Activated naive CD8-positive, alpha-beta T cell treated with anti-CD3 and anti-CD28 coated beads for 36 hours (primary cell): ENCODE data around the gene FXYD1. TPM values are rescaled to one million over a fixed set of nuclear protein-coding genes. Genes with fewer than 3 reads are reported as not detected.

Source experiments
- DNase-seq: peaks from one replicate; pipeline ENCODE4 v3.0.0; 2021
- H3K27ac Mint-ChIP-seq: one replicate; pipeline ENCODE4 v1.8.0; 2022; ENCODE audit warnings: mild to moderate bottlenecking, moderate library complexity, mixed read lengths
- H3K27me3 Mint-ChIP-seq: one replicate; pipeline ENCODE4 v1.8.0; 2022; ENCODE audit warnings: mild to moderate bottlenecking, mixed read lengths
- H3K36me3 Mint-ChIP-seq: one replicate; pipeline ENCODE4 v1.8.0; 2021; ENCODE audit warnings: mild to moderate bottlenecking, mixed read lengths
- H3K4me1 Mint-ChIP-seq: one replicate; pipeline ENCODE4 v1.8.0; 2021; ENCODE audit warnings: mixed read lengths
- H3K4me3 Mint-ChIP-seq: one replicate; pipeline ENCODE4 v1.8.0; 2022; ENCODE audit warnings: mild to moderate bottlenecking, moderate library complexity, mixed read lengths
- H3K9me3 Mint-ChIP-seq: one replicate; pipeline ENCODE4 v1.8.0; 2022; ENCODE audit warnings: mixed read lengths
- total RNA-seq, 2 experiments: library from RNA; stranded (reverse); gene quantifications; one replicate each; pipeline ENCODE4 v1.2.3, GENCODE V29; 2021

The FXYD1 gene
- total RNA-seq, 2 experiments from 2014 or later, result 1.1 TPM

DNA sequence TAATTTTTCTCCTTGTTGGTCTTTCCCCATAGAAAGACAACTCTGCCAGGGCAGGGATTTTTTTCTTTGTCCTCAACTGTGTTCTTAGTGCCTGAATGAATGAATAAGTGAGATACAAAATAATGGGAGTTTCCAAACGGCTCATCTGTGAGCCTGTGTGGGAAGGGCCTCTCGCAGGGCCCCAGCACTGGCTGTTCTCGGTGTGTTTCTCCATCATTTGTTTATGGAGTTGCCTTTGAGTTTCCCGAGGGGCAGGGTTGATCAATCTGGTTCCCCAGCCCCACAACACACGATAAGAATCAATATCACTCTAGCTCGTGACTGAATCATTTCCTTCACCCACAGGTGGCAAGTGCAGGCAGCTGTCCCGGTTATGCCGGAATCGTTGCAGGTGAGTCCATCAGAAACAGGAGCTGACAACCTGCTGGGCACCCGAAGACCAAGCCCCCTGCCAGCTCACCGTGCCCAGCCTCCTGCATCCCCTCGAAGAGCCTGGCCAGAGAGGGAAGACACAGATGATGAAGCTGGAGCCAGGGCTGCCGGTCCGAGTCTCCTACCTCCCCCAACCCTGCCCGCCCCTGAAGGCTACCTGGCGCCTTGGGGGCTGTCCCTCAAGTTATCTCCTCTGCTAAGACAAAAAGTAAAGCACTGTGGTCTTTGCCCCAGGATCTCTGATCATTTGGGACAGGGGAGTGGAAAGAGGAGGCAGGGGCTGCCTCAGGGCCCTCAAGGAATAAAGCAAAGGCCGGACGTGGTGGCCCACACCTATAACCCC is 30.8 kb downstream of the FXYD1 start:
- Mint-ChIP-seq H3K27me3 (no peaks in the 10 kb centered on the region), H3K4me1 (peaks cover 25% of the 10 kb centered on the region)

DNA sequence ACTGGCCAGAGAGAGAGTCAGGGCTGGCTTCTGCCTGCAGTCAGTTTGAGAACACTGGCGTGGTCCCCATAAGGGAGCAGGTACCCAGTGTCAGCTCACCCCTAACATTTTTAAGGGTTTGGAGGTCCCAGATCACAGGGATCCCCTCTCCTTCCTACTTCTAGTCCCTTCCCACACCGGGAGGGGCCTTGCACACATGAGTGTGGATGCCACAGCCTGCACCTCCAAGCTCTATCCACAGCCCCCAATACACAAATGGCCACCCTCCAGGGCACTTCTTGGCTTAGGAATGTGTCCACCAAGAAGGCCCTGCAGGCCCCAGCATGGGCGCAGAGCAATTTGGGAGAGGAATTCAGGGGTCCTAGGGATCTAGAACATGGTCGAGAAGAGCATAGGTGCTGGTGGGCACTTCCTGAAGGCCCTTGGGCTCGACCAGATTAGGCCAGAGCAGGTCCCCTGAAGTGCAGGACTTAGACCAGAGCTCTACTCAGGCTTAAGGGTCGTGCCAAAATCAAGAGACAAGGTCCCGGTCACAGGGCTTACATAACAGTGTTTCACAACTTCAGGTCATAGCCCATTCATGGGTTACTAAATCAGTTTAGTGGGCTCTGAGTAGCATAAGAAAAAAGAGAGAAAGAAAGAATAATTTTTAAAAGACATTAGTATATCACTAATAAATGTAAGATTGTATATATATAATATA is 31.9 kb downstream of the FXYD1 start:
- H3K9me3 Mint-ChIP-seq, result peaks cover 11% of the 10 kb centered on the region
- peak overlapping the region; percentile 64 for H3K27ac Mint-ChIP-seq
- peaks cover 29% of the 10 kb centered on the region for H3K4me1 Mint-ChIP-seq
- no peak overlapping the region for H3K4me3 Mint-ChIP-seq
- H3K36me3 Mint-ChIP-seq, result peaks cover 59% of the 10 kb centered on the region
- DNase-seq, result no peak
- H3K27me3 Mint-ChIP-seq, result no peaks in the 10 kb centered on the region

More for the DNA sequence above, 30.8 kb downstream of the FXYD1 start:
- peak overlapping the region; percentile 68 for H3K27ac Mint-ChIP-seq
- H3K9me3 Mint-ChIP-seq, result peaks cover 17% of the 10 kb centered on the region
- no peak overlapping the region for H3K4me3 Mint-ChIP-seq
- no peak for DNase-seq
- peaks cover 70% of the 10 kb centered on the region for H3K36me3 Mint-ChIP-seq

DNA sequence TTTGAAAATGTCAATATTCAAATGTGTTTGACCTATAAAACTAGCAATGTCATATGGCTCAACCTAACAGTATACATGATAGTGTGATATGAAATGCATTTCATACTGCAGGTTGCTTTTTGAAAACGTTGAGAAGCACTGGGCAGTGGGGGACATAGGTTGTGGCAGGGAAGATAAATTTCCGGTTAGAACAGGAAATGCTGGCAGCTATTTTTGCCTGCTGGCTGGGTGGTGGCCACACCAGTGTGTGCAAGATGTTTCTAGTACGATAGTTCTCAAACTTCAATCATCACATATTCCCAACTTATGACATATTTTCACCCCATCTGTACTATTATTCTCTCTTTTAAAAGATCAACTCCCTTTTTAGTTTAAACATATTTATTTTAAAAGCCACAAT is 33.1 kb downstream of the FXYD1 start:
- H3K4me1 Mint-ChIP-seq, result peaks cover 28% of the 10 kb centered on the region

DNA sequence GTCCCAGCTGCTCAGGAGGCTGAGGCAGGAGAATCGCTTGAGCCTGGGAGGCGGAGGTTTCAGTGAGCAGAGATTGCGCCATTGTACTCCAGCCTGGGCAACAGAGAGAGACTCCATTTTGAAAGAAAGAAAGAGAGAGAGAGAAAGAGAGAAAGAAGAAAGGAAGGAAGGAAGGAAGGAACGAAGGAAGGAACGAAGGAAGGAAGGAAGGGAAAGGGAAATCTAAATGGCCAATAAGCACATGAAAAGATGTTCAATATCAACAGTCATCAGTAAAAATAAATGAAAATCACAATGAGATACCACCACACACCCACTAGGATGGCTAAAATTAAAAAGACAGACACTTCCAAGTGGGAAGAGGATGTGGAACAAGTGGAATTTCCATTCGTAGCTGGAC is 35.6 kb downstream of the FXYD1 start:
- Mint-ChIP-seq H3K27ac (no peak overlapping the region), H3K27me3 (no peaks in the 10 kb centered on the region), H3K4me1 (peaks cover 25% of the 10 kb centered on the region)

More for the DNA sequence above, 33.1 kb downstream of the FXYD1 start:
- H3K36me3 Mint-ChIP-seq, result peaks cover 46% of the 10 kb centered on the region
- H3K27ac Mint-ChIP-seq, result peak overlapping the region; percentile 58
- H3K27me3 Mint-ChIP-seq, result no peaks in the 10 kb centered on the region
- H3K9me3 Mint-ChIP-seq, result no peaks in the 10 kb centered on the region
- no peak overlapping the region for H3K4me3 Mint-ChIP-seq
- no peak for DNase-seq

DNA sequence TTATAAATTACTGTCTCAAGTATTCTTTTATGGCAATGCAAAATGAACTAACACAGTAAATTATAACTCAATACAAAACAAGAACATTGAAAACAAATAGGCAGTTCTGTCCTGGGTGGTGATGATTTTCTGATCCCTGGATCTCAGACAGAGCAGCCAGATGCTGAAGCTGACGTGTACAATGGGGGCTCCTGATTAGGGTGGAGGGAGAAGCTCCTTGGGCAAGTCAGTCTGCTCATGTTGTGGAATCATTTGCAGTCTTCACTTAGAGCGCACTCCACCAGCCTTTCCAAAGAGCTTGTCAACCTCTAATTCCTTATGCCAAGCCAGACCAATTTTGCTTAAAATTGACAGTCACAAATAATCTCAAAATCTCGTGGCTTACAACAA is 37.6 kb downstream of the FXYD1 start:
- peaks cover 7% of the 10 kb centered on the region for H3K9me3 Mint-ChIP-seq
- H3K4me3 Mint-ChIP-seq, result no peak overlapping the region
- peaks cover 32% of the 10 kb centered on the region for H3K4me1 Mint-ChIP-seq
- H3K27ac Mint-ChIP-seq, result no peak overlapping the region
- no peak for DNase-seq
- no peaks in the 10 kb centered on the region for H3K27me3 Mint-ChIP-seq
- peaks cover 23% of the 10 kb centered on the region for H3K36me3 Mint-ChIP-seq

More for the DNA sequence above, 35.6 kb downstream of the FXYD1 start:
- H3K4me3 Mint-ChIP-seq, result no peak overlapping the region
- peaks cover 7% of the 10 kb centered on the region for H3K9me3 Mint-ChIP-seq
- no peak for DNase-seq
- H3K36me3 Mint-ChIP-seq, result peaks cover 33% of the 10 kb centered on the region

DNA sequence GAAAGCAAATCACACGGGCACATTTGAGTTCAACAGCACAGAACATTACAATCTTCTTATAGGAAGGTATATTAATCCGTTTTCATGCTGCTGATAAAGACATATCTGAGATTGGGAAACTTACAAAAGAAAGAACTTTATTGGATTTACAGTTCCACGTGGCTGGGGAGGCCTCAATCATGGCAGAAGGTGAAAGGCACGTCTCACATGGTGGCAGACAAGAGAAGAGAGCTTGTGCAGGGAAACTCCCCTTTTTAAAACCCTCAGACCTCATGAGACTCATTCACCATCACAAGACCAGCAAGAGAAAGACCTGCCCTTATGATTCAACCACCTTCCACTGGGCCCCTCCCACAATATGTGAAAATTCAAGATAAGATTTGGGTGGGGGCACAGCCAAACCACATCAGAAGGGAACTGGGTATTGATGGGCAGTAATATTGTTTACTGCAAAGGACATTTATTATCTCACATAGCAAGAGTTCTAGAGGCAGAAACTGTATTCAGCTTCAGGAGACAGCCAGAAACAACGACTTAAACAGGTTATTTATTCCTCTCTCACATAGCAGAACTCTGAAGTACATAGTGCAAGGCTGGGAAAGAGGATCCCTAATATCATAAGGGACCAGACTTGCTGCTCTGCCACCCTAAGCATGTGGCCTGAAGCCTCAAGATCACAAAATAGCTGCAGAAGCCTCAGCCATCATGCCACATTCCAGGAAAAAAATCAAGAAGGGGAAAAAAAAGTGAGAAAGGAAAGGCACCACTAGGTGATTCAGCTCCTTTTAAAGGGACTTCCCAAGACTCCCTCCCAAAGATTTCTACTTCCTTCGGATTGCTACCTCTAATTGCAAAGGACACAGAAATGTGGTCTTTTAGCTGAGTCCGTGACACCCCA is 39.0 kb downstream of the FXYD1 start:
- Mint-ChIP-seq H3K36me3 (peaks cover 12% of the 10 kb centered on the region), H3K27me3 (no peaks in the 10 kb centered on the region), H3K4me3 (no peak overlapping the region), H3K9me3 (peaks cover 7% of the 10 kb centered on the region), H3K4me1 (peaks cover 25% of the 10 kb centered on the region), H3K27ac (no peak overlapping the region)
- no peak for DNase-seq

DNA sequence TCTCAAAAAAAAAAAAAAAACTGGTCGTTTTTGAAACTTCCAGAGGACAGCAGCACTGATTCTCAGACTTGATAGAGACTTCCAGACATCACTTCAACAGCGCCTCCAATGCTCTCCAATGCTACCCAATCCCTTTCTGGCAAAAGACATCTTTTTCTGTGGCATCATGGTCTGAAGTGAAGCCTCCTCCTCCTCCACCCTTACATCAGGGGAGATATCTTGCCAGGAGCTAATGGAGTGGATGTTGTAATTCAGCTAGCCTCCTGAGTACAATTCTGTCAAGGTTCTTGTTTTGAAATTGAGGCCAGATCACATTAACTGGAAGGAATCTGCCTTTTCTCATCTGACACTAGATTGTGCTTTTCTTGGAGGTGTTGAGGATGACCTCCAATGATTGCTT is 40.1 kb downstream of the FXYD1 start:
- H3K9me3 Mint-ChIP-seq, result peaks cover 9% of the 10 kb centered on the region
- H3K4me3 Mint-ChIP-seq, result no peak overlapping the region
- H3K27me3 Mint-ChIP-seq, result no peaks in the 10 kb centered on the region
- DNase-seq, result no peak
- H3K4me1 Mint-ChIP-seq, result peaks cover 24% of the 10 kb centered on the region
- H3K27ac Mint-ChIP-seq, result no peak overlapping the region
- peaks cover 5% of the 10 kb centered on the region for H3K36me3 Mint-ChIP-seq

DNA sequence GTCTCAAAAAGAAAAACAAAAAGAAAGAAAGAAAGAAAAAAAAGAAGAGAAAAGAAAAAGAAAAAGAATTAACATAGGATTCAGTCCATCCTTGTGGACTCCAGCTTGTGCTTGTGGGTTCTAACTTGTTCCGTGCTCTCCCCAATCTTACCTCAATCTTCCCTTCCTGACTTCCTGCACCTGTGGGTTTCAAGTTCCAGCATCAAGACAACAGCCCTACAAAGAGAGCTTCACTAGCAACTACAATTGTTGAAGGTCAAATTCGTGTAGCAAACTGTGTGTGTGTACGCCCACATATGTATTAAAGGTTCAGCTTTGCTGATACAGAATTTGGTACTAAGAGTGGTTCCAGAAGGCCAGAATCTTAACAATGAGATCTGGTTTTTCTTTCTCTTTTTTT is 41.2 kb downstream of the FXYD1 start:
- peaks cover 16% of the 10 kb centered on the region for H3K9me3 Mint-ChIP-seq
- peaks cover 23% of the 10 kb centered on the region for H3K4me1 Mint-ChIP-seq
- H3K4me3 Mint-ChIP-seq, result no peak overlapping the region
- peaks cover 2% of the 10 kb centered on the region for H3K36me3 Mint-ChIP-seq
- DNase-seq, result no peak
- no peaks in the 10 kb centered on the region for H3K27me3 Mint-ChIP-seq
- H3K27ac Mint-ChIP-seq, result no peak overlapping the region

DNA sequence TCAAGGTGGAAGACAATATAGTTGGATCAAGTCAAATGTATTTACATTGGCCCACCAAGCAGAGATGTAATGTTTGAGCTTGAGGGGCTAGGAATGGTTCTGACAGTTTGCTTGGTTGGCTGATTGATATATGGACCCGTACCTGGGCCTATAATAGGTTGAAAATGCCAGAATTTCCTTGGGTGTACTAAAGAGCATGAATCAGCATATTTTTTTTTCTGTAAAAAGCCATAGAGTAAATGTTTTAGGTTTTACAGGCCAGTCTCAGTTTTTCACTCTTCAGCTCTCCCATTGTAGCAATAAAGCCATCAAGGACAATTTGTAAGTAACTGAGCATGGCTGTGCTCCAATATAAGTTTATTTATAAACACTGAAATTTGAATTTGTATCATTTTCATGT is 42.8 kb downstream of the FXYD1 start:
- peaks cover 20% of the 10 kb centered on the region for H3K9me3 Mint-ChIP-seq
- H3K27ac Mint-ChIP-seq, result no peak overlapping the region
- H3K4me1 Mint-ChIP-seq, result peaks cover 17% of the 10 kb centered on the region
- H3K36me3 Mint-ChIP-seq, result peaks cover 2% of the 10 kb centered on the region
- H3K27me3 Mint-ChIP-seq, result no peaks in the 10 kb centered on the region
- no peak for DNase-seq
- H3K4me3 Mint-ChIP-seq, result no peak overlapping the region

DNA sequence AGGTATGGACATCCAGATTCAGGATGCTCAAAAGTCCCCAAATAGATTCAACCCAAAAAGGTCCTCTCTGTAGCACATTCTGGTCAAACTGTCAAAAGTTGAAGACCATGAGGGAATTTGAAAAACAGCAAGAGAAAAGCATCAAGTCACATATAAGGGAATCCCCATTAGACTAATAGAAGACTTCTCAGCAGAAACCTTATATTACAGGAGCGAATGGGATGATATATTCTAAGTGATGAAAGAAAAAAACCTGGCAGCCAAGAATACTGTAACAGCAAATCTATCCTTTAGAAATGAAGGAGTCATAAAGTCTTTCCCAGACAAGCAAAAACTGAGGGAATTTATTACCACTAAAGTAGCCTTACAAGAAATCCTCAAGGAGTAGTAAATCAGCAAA is 45.6 kb downstream of the FXYD1 start:
- Mint-ChIP-seq H3K9me3 (peaks cover 15% of the 10 kb centered on the region), H3K4me1 (peaks cover 11% of the 10 kb centered on the region), H3K36me3 (peaks cover 2% of the 10 kb centered on the region), H3K27ac (no peak overlapping the region), H3K4me3 (no peak overlapping the region), H3K27me3 (no peaks in the 10 kb centered on the region)
- DNase-seq, result no peak

DNA sequence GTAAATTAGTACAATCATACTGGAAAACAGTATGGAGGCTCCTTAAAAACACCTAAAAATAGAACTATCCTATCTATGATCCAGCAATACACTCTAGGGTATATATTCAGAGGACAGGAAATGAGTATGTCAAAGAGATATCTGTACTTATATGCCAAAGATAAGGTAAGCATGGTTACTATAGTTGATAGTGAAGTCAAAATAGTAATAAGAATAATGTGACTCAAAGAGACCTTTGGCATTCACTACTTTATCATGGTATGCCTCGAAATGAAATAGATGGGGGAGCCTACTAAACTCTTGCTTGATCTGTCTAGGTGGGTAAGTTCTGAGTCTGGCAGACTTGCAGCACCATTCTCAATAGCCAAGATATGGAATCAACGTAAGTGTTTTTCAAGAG is 46.3 kb downstream of the FXYD1 start:
- H3K27ac Mint-ChIP-seq, result no peak overlapping the region
- H3K4me3 Mint-ChIP-seq, result no peak overlapping the region
- no peak for DNase-seq
- H3K36me3 Mint-ChIP-seq, result peaks cover 2% of the 10 kb centered on the region
- H3K4me1 Mint-ChIP-seq, result peaks cover 6% of the 10 kb centered on the region
- H3K9me3 Mint-ChIP-seq, result peaks cover 15% of the 10 kb centered on the region
- no peaks in the 10 kb centered on the region for H3K27me3 Mint-ChIP-seq

Other genes starting within 250 kb of the FXYD1 start
- 1 to 10 TPM; 4.4 to 5.6 TPM for gene ZNF30, start 211.9 kb upstream of the FXYD1 start, total RNA-seq
- gene ZNF792, start 174.6 kb upstream of the FXYD1 start, total RNA-seq, result 1 to 10 TPM; 3.4 to 4.6 TPM
- gene GRAMD1A, start 138.5 kb upstream of the FXYD1 start, total RNA-seq, result 100 to 1,000 TPM; 135 to 140 TPM
- gene SCN1B, start 108.4 kb upstream of the FXYD1 start, total RNA-seq, result under 1 TPM; 0.45 to 0.98 TPM
- gene HPN, start 97.1 kb upstream of the FXYD1 start, total RNA-seq, result under 1 TPM in 1 of 2 experiments, not detected in 1; 0.31 TPM
- not detected for gene FXYD3, start 23.0 kb upstream of the FXYD1 start, total RNA-seq
- not detected for gene LGI4, start 3.8 kb upstream of the FXYD1 start, total RNA-seq
- gene FXYD7, start 4.4 kb downstream of the FXYD1 start, total RNA-seq, result under 1 TPM; 0.54 to 0.62 TPM
- 100 to 1,000 TPM; 272 to 275 TPM for gene FXYD5, start 15.9 kb downstream of the FXYD1 start, total RNA-seq
- not detected for gene FAM187B, start 89.9 kb downstream of the FXYD1 start, total RNA-seq
- gene LSR, start 110.2 kb downstream of the FXYD1 start, total RNA-seq, result 10 to 100 TPM; 40.6 to 43.9 TPM
- 100 to 1,000 TPM; 105 to 109 TPM for gene USF2, start 130.1 kb downstream of the FXYD1 start, total RNA-seq
- under 1 TPM; 0.32 to 0.37 TPM for gene HAMP, start 143.7 kb downstream of the FXYD1 start, total RNA-seq
- under 1 TPM; 0.20 to 0.29 TPM for gene MAG, start 153.3 kb downstream of the FXYD1 start, total RNA-seq
- gene CD22, start 190.4 kb downstream of the FXYD1 start, total RNA-seq, result 1 to 10 TPM; 3.0 to 3.2 TPM
- gene FFAR1, start 209.1 kb downstream of the FXYD1 start, total RNA-seq, result under 1 TPM in 1 of 2 experiments, not detected in 1; 0.08 TPM
- gene FFAR3, start 219.6 kb downstream of the FXYD1 start, total RNA-seq, result 1 to 10 TPM; 1.2 to 1.3 TPM
- gene GPR42, start 232.2 kb downstream of the FXYD1 start, total RNA-seq, result under 1 TPM in 1 of 2 experiments, not detected in 1; 0.16 TPM